ENCODE measurements around the gene SURF2.

DNA sequence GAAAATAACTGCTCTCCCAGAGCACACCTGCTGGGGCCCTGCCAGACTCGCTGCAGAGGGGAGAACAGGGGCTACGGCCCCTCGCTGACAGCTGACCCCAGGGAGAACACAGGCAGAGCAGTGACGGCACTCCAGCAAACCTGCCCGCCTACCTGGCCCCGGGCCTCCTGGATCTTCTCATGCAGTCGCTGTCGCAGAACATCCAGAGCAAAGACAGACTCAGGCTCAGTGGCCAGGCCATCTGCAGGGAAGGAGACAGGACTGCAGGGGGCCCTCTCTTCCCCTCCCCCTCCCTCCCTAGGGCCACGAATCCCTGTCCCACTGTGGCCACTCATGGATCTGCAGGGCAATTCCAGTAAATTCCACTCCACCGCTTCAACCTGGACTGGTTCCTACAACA is 22.8 kb upstream of the SURF2 start:
- TF ChIP-seq, protein P1, sequence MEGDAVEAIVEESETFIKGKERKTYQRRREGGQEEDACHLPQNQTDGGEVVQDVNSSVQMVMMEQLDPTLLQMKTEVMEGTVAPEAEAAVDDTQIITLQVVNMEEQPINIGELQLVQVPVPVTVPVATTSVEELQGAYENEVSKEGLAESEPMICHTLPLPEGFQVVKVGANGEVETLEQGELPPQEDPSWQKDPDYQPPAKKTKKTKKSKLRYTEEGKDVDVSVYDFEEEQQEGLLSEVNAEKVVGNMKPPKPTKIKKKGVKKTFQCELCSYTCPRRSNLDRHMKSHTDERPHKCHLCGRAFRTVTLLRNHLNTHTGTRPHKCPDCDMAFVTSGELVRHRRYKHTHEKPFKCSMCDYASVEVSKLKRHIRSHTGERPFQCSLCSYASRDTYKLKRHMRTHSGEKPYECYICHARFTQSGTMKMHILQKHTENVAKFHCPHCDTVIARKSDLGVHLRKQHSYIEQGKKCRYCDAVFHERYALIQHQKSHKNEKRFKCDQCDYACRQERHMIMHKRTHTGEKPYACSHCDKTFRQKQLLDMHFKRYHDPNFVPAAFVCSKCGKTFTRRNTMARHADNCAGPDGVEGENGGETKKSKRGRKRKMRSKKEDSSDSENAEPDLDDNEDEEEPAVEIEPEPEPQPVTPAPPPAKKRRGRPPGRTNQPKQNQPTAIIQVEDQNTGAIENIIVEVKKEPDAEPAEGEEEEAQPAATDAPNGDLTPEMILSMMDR (IDR thresholded peaks at IDR 0.05 in 2 of 3, conservative IDR thresholded peaks at IDR 0.05 in 1 of 3; ENCODE audit: borderline replicate concordance in 1 of 3, insufficient read depth in 1 of 3, low read depth in 2 of 3, low read length in 2 of 3) = peak in 2 of 3 experiments; percentile 18 to 33; a peak in 2 of 6 replicates
- TF ChIP-seq POLR2AphosphoS5 (IDR thresholded peaks at IDR 0.05; ENCODE audit: low read depth, low read length) (no peak), ATF3 (IDR thresholded peaks at IDR 0.05) (no peak), RAD21 (IDR thresholded peaks at IDR 0.05; ENCODE audit: low read depth) (no peak), POLR2A (IDR thresholded peaks at IDR 0.05; ENCODE audit: borderline replicate concordance, extremely low read depth, insufficient read depth, insufficient read length) (no peak), EZH2 (IDR thresholded peaks at IDR 0.05) (no peak), EGR1 (IDR thresholded peaks at IDR 0.05; ENCODE audit: low read depth) (no peak), REST (IDR thresholded peaks at IDR 0.05; ENCODE audit: low read depth) (no peak), FOSL1 (IDR thresholded peaks at IDR 0.05; ENCODE audit: low read depth) (no peak), YY1 (IDR thresholded peaks at IDR 0.05; ENCODE audit: extremely low read depth, insufficient replicate concordance, low read depth, low read length) (no peak), ZFX (IDR thresholded peaks at IDR 0.05) (no peak)
